MM.1S (cell line): ENCODE measurements around the gene PRKCZ.

Source experiments
- EZH2 ChIP-seq: fragments of 300-600 bp; sonication (generic); optimal IDR thresholded peaks from 2 replicates; pipeline ENCODE3; 2017; ENCODE audit warnings: low read depth, mild to moderate bottlenecking, antibody characterized with exemption, low read length, mixed read lengths
- EZH2phosphoT487 ChIP-seq: fragments of 300-600 bp; sonication (generic); IDR thresholded peaks from 2 replicates; pipeline ENCODE4 v1.6.1; 2018; ENCODE audit warnings: antibody characterized with exemption, low read length
- TF ChIP-seq, protein P1 (sequence below): fragments of 300-600 bp; sonication (generic); IDR thresholded peaks from 2 replicates; pipeline ENCODE4 v1.5.1; 2016; ENCODE audit warnings: antibody characterized with exemption, low read length, mixed read lengths

DNA sequence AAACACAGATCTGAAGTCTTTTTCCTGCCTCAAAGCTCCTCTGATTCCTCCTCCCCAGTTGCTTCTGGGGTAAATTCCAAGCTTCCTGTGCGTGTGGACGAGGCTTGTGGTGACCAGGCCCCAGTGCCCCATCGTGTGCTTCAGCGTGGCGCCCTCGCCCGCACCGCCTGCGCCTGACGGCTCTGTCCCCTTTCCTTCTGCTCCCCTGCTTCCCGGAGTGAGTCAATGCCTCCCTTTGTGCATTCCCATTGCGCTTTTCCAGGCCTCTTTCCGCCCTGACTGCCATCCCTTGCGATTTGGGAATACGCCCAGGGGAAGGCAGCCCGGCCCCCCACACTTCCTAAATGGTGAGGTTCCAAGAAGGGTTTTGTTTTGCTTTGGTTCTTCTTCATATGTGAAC, 108.1 kb downstream of the PRKCZ start:
- TF ChIP-seq, protein P1, sequence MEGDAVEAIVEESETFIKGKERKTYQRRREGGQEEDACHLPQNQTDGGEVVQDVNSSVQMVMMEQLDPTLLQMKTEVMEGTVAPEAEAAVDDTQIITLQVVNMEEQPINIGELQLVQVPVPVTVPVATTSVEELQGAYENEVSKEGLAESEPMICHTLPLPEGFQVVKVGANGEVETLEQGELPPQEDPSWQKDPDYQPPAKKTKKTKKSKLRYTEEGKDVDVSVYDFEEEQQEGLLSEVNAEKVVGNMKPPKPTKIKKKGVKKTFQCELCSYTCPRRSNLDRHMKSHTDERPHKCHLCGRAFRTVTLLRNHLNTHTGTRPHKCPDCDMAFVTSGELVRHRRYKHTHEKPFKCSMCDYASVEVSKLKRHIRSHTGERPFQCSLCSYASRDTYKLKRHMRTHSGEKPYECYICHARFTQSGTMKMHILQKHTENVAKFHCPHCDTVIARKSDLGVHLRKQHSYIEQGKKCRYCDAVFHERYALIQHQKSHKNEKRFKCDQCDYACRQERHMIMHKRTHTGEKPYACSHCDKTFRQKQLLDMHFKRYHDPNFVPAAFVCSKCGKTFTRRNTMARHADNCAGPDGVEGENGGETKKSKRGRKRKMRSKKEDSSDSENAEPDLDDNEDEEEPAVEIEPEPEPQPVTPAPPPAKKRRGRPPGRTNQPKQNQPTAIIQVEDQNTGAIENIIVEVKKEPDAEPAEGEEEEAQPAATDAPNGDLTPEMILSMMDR = no peak
- TF ChIP-seq EZH2 (no peak), EZH2phosphoT487 (no peak)
